B cell (primary cell): ENCODE results near the gene U2AF2. TPM values are rescaled to one million over a fixed set of nuclear protein-coding genes. Genes with fewer than 3 reads are reported as not detected.

Experiments used
- ATAC-seq: fragments of 200-7000 bp; cut with Tn5 transposase; one replicate; pipeline ENCODE4 v1.10.0; 2021; ENCODE audit warnings: low read depth, mild to moderate bottlenecking, moderate number of reproducible peaks, moderate library complexity
- CTCF ChIA-PET: fragments of 350-600 bp; sonication (Branson Sonifier 250); formaldehyde crosslinking; loops from one replicate; lab custom pipeline; 2021; ENCODE audit warnings: antibody characterized with exemption, inconsistent platforms; lab: Charles Lee
- POLR2A ChIA-PET: fragments of 350-600 bp; sonication (Branson Sonifier 250); formaldehyde crosslinking; loops from one replicate; lab custom pipeline; 2021; ENCODE audit warnings: antibody characterized with exemption; lab: Charles Lee
- DNase-seq: peaks from one replicate; pipeline ENCODE4 v3.0.0; 2013
- H2AFZ ChIP-seq: 2 replicates; pipeline ENCODE4 v1.6.1; 2012; ENCODE audit warnings: mild to moderate bottlenecking, low read depth, low read length; ENCODE audit not compliant: insufficient read depth, poor library complexity, severe bottlenecking
- H3K27ac ChIP-seq, 2 donors: 1 replicate in 1 of 2; 2 replicates in 1 of 2; pipeline ENCODE4 v1.5.1; 2012 to 2013; ENCODE audit warnings: low read length in 2 of 2, mild to moderate bottlenecking in 2 of 2, moderate library complexity in 1 of 2
- H3K27me3 ChIP-seq, 4 experiments: fragments of 200-600 bp in 1 of 4; sonication (generic) in 1 of 4; replicated peaks in 1 of 4; 1 replicate in 2 of 4; 2 replicates in 2 of 4; pipeline versions ENCODE4 v1.6.1 to v1.7.0; 2013 to 2016; ENCODE audit warnings: low read length in 3 of 4, mild to moderate bottlenecking in 2 of 4, mixed read lengths in 1 of 4, moderate library complexity in 1 of 4; ENCODE audit not compliant: insufficient read depth in 4 of 4, control insufficient read depth in 3 of 4; ENCODE audit errors: control extremely low read depth in 1 of 4
- H3K36me3 ChIP-seq, 2 experiments: replicated peaks in 1 of 2; 1 replicate in 1 of 2; 2 replicates in 1 of 2; pipeline versions ENCODE4 v1.6.1 to v1.7.1; 2013; ENCODE audit warnings: low read length in 1 of 2; ENCODE audit not compliant: insufficient read depth in 2 of 2, control insufficient read depth in 1 of 2; ENCODE audit errors: control extremely low read depth in 1 of 2, extremely low read depth in 1 of 2
- H3K4me1 ChIP-seq, 2 donors: fragments of 200-600 bp in 1 of 2; sonication (generic) in 1 of 2; 1 replicate in 1 of 2; 2 replicates in 1 of 2; pipeline versions ENCODE4 v1.5.1 to v1.6.1; 2013 to 2017; ENCODE audit warnings: low read length in 2 of 2; ENCODE audit not compliant: control insufficient read depth in 2 of 2, insufficient read depth in 2 of 2
- H3K4me2 ChIP-seq: replicated peaks from 2 replicates; pipeline ENCODE3; 2012; ENCODE audit warnings: mild to moderate bottlenecking, low read depth, low read length; ENCODE audit not compliant: poor library complexity, severe bottlenecking
- H3K4me3 ChIP-seq, 5 experiments: fragments of 200-600 bp in 1 of 5; sonication (generic) in 1 of 5; 1 replicate in 3 of 5; 2 replicates in 2 of 5; pipeline versions ENCODE4 v1.5.1 to v1.7.0; 2011 to 2016; ENCODE audit warnings: low read length in 4 of 5, mild to moderate bottlenecking in 4 of 5, low read depth in 2 of 5, control low read depth in 1 of 5, moderate library complexity in 1 of 5; ENCODE audit not compliant: insufficient read depth in 1 of 5; ENCODE audit errors: control extremely low read depth in 1 of 5, extremely low read depth in 1 of 5
- H3K79me2 ChIP-seq: fragments of 200-600 bp; sonication (generic); one replicate; pipeline ENCODE4 v1.6.0; 2016; ENCODE audit warnings: low read length; ENCODE audit not compliant: control insufficient read depth, insufficient read depth
- H3K9ac ChIP-seq: fragments of 200-600 bp; sonication (generic); 2 replicates; pipeline ENCODE4 v1.6.1; 2017; ENCODE audit warnings: mild to moderate bottlenecking, low read length, moderate library complexity
- H3K9me3 ChIP-seq, 3 donors: one replicate each; pipeline versions ENCODE4 v1.6.1 to v1.7.1; 2013; ENCODE audit warnings: low read length in 2 of 3; ENCODE audit not compliant: control insufficient read depth in 2 of 3, insufficient read depth in 1 of 3; ENCODE audit errors: control extremely low read depth in 1 of 3
- H4K20me1 ChIP-seq: 2 replicates; pipeline ENCODE4 v1.6.0; 2012; ENCODE audit warnings: mild to moderate bottlenecking, low read length; ENCODE audit not compliant: insufficient read depth, control insufficient read depth, poor library complexity, severe bottlenecking
- H3K27ac Mint-ChIP-seq: one replicate; pipeline ENCODE4 v1.8.0; 2021; ENCODE audit warnings: mixed read lengths
- H3K27me3 Mint-ChIP-seq: one replicate; pipeline ENCODE4 v1.8.0; 2021; ENCODE audit warnings: mixed read lengths
- H3K4me1 Mint-ChIP-seq: one replicate; pipeline ENCODE4 v1.8.0; 2021; ENCODE audit warnings: mixed read lengths
- H3K4me3 Mint-ChIP-seq: one replicate; pipeline ENCODE4 v1.8.0; 2021; ENCODE audit warnings: mixed read lengths
- H3K9me3 Mint-ChIP-seq: one replicate; pipeline ENCODE4 v1.8.0; 2022; ENCODE audit warnings: mixed read lengths; ENCODE audit not compliant: insufficient read depth
- EZH2 ChIP-seq: IDR thresholded peaks from 2 replicates; pipeline ENCODE4 v1.6.1; 2012; ENCODE audit warnings: borderline replicate concordance, low read depth, mild to moderate bottlenecking, moderate library complexity, low read length; ENCODE audit not compliant: insufficient read depth, poor library complexity, severe bottlenecking
- WGBS: methylation state at CpG from one replicate; pipeline ENCODE4 v1.1.5; 2013; ENCODE audit warnings: missing lambda C conversion rate; ENCODE audit not compliant: insufficient coverage; 5-methylcytosine and 5-hydroxymethylcytosine counted together
- intact Hi-C: fragments of 100-400 bp; cut with micrococcal nuclease; formaldehyde crosslinking; loops from one replicate; pipeline ENCODE4 v1.10.0; 2022
- polyA plus RNA-seq: library from polyadenylated mRNA; depleted of rRNA; stranded (reverse); fragments of >200 nt; gene quantifications from 2 replicates; pipeline ENCODE4 v1.2.3, GENCODE V29; 2012
- total RNA-seq, 2 donors: library from RNA; stranded (reverse); fragments of 120-200 nt in 1 of 2; gene quantifications; 1 replicate in 1 of 2; 2 replicates in 1 of 2; pipeline versions ENCODE4 v1.2.3 to v1.2.4, GENCODE V29; 2013 to 2022
- TF ChIP-seq, protein P1 (sequence below): fragments of 200-600 bp; IDR thresholded peaks from one replicate; pipeline ENCODE4 v1.8.0; 2022; ENCODE audit warnings: antibody characterized with exemption, mild to moderate bottlenecking

Gene U2AF2
- total and polyA plus RNA-seq, 2 donors (not counting 1 experiment from before 2014, with no cell fraction given) = 275 to 300 TPM

DNA sequence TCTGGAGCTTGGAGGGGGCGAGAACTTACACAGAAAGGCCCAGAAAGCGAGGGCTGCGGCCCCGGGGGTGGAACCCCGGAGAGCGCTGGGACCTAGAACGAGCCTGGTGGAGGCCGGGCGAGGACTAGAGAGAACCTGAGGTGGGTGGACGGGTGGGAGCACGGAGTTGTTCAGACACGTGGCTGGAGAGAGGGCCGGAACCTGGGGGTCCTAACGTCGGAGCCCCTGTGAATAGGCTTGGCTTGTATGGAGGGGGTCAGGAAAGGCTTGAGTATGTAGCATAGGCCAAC lies 11.0 kb upstream of the U2AF2 start:
- intact Hi-C loops = loop anchor here (1.0 to 5.0 kb wide), 5 partner anchors 9 to 237 kb away; partner anchors contain the start of genes EPN1, UBE2S and ZNF865
- Histone ChIP-seq H2AFZ (peak overlapping the region; percentile 53), H3K36me3 (peaks cover 0 to 13% of the 10 kb centered on the region in 2 experiments), H3K4me1 (peaks cover 35 to 68% of the 10 kb centered on the region in 2 donors), H3K9ac (peak overlapping the region; percentile 77), H4K20me1 (peaks cover 21% of the 10 kb centered on the region), H3K79me2 (peaks cover 37% of the 10 kb centered on the region), H3K4me3 (peak overlapping the region; percentile 59 to 85 (median 78)), H3K4me2 (peak overlapping the region; percentile 96), H3K27me3 (no peaks in the 10 kb centered on the region), H3K9me3 (peaks cover 0 to 10% (median 0%) of the 10 kb centered on the region in 3 donors), H3K27ac (peak overlapping the region; percentile 79 to 82)
- DNase-seq (no peak), ATAC-seq (no peak)
- ChIA-PET POLR2A (interaction anchor here (0.6 to 1.2 kb wide), 3 partner anchors 8 to 11 kb away, joined by 3 to 4 read pairs (median 3); partner anchors contain the start of gene U2AF2), CTCF (interaction anchor here (1.1 to 7.2 kb wide), 2 partner anchors 8 to 11 kb away, joined by 5 to 131 read pairs; partner anchors contain the start of gene U2AF2)
- Mint-ChIP-seq H3K4me3 (peak overlapping the region; percentile 88), H3K27me3 (no peaks in the 10 kb centered on the region), H3K27ac (peak overlapping the region; percentile 98), H3K9me3 (no peaks in the 10 kb centered on the region), H3K4me1 (peaks cover 62% of the 10 kb centered on the region)
- 0% methylated on average over 15 of the region's 15 CpGs for WGBS
- TF ChIP-seq, protein P1, sequence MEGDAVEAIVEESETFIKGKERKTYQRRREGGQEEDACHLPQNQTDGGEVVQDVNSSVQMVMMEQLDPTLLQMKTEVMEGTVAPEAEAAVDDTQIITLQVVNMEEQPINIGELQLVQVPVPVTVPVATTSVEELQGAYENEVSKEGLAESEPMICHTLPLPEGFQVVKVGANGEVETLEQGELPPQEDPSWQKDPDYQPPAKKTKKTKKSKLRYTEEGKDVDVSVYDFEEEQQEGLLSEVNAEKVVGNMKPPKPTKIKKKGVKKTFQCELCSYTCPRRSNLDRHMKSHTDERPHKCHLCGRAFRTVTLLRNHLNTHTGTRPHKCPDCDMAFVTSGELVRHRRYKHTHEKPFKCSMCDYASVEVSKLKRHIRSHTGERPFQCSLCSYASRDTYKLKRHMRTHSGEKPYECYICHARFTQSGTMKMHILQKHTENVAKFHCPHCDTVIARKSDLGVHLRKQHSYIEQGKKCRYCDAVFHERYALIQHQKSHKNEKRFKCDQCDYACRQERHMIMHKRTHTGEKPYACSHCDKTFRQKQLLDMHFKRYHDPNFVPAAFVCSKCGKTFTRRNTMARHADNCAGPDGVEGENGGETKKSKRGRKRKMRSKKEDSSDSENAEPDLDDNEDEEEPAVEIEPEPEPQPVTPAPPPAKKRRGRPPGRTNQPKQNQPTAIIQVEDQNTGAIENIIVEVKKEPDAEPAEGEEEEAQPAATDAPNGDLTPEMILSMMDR = no peak
- TF ChIP-seq EZH2 = no peak

DNA sequence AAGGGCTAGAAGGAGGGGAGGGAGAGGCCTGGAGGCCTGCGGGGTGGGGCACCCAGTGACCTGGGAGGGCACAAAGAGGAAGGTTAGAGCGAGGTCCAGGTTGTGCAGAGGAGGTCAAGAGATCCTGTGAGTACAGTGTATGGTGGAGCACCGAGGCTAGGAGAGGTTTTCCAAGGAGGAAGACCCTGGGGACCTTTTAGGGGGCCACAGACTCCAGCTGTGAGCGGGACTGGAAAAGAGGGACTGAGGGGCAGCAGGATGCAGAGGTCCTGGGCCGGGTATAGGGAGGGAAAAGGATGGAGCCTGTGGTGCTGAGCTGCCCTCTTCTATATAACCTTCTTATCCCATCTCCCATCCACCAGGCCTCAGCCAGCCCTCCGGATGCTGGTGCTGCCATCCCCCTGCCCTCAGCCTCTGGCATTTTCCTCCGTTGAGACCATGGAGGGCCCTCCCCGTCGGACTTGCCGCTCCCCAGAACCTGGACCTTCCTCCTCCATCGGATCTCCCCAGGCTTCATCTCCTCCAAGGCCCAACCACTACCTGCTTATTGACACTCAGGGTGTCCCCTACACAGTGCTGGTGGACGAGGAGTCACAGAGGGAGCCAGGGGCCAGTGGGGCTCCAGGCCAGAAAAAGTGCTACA lies 10.5 kb upstream of the U2AF2 start:
- 47% methylated on average over 10 of the region's 12 CpGs for WGBS
- Histone ChIP-seq H2AFZ (no peak overlapping the region), H3K36me3 (peaks cover 0 to 15% of the 10 kb centered on the region in 2 experiments), H3K79me2 (peaks cover 42% of the 10 kb centered on the region), H3K27ac (peak overlapping the region; percentile 79 to 82), H3K4me1 (peaks cover 39 to 69% of the 10 kb centered on the region in 2 donors), H3K4me3 (peak overlapping the region; percentile 59 to 85 (median 78)), H3K27me3 (no peaks in the 10 kb centered on the region), H3K9ac (peak overlapping the region; percentile 77), H4K20me1 (peaks cover 21% of the 10 kb centered on the region), H3K4me2 (peak overlapping the region; percentile 96), H3K9me3 (peaks cover 0 to 7% (median 0%) of the 10 kb centered on the region in 3 donors)
- Mint-ChIP-seq H3K27ac (peak overlapping the region; percentile 98), H3K4me3 (peak overlapping the region; percentile 88), H3K27me3 (no peaks in the 10 kb centered on the region), H3K9me3 (no peaks in the 10 kb centered on the region), H3K4me1 (peaks cover 63% of the 10 kb centered on the region)
- ATAC-seq (no peak), DNase-seq (no peak)
- no peak for TF ChIP-seq EZH2
- TF ChIP-seq, protein P1 = no peak
- POLR2A ChIA-PET = interaction anchor here (0.6 to 1.8 kb wide), 5 partner anchors 8 to 525 kb away, joined by 3 to 12 read pairs (median 3); partner anchors contain the start of gene U2AF2
- intact Hi-C loops = loop anchor here (5.0 kb wide), 3 partner anchors 33 to 237 kb away; partner anchors contain the start of genes EPN1, UBE2S and ZNF865
- CTCF ChIA-PET = interaction anchor here (1.1 to 7.2 kb wide), 2 partner anchors 9 to 10 kb away, joined by 5 to 131 read pairs; partner anchors contain the start of gene U2AF2
